Effector memory CD8-positive, alpha-beta T cell (primary cell): ENCODE measurements around the gene PLPP4.
"Not testable (repeated sequence)": the region's sequence is repeated elsewhere in the genome, so short reads cannot be mapped to it uniquely, and the experiment has no call there.

Experiments used
- ATAC-seq: fragments of 150-1000 bp; cut with Tn5 transposase; replicated peaks from 2 replicates; pipeline ENCODE4 v1.10.0; 2021; ENCODE audit warnings: mild to moderate bottlenecking, moderate library complexity
- DNase-seq, 3 experiments: peaks; one replicate each; pipeline ENCODE4 v3.0.0; 2021
- H3K27ac Mint-ChIP-seq, 2 donors: one replicate each; pipeline ENCODE4 v1.8.0; 2022; ENCODE audit warnings: mild to moderate bottlenecking in 2 of 2, mixed read lengths in 2 of 2, moderate library complexity in 2 of 2
- H3K27me3 Mint-ChIP-seq, 2 donors: one replicate each; pipeline ENCODE4 v1.8.0; 2022; ENCODE audit warnings: mixed read lengths in 2 of 2
- H3K36me3 Mint-ChIP-seq: one replicate; pipeline ENCODE4 v1.8.0; 2022; ENCODE audit warnings: mild to moderate bottlenecking, moderate library complexity, mixed read lengths; ENCODE audit not compliant: insufficient read depth
- H3K4me1 Mint-ChIP-seq, 2 donors: one replicate each; pipeline ENCODE4 v1.8.0; 2022; ENCODE audit warnings: low read depth in 2 of 2, mixed read lengths in 2 of 2
- H3K4me3 Mint-ChIP-seq, 2 donors: one replicate each; pipeline ENCODE4 v1.8.0; 2022; ENCODE audit warnings: mild to moderate bottlenecking in 2 of 2, mixed read lengths in 2 of 2, moderate library complexity in 2 of 2
- H3K9me3 Mint-ChIP-seq, 2 donors: one replicate each; pipeline ENCODE4 v1.8.0; 2022; ENCODE audit warnings: mixed read lengths in 2 of 2

PLPP4 gene

DNA sequence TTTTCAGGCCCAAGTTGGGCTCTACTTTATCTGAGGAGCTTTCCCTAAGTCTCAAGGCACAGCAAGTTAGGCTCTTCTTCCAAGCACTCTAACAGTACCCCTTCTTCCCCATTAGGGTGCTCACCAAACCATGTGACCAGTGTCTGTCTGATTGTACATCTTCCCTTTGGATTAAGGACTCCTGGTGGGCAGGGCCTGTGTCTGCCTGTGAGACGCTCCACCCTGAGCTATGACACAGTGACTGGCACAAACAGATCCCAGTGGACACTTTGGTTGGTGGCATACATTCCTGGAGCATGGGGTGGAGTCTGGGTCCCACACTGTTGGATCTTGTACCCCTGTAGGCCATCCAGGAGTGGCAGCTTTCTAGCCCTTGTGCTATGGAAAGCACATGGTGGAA, 23.8 kb downstream of the PLPP4 start:
- H3K9me3 Mint-ChIP-seq: peaks cover 0 to 7% of the 10 kb centered on the region in 2 donors
- peaks cover 14 to 24% of the 10 kb centered on the region in 2 donors for H3K27me3 Mint-ChIP-seq
- H3K4me3 Mint-ChIP-seq: no peak overlapping the region
- H3K36me3 Mint-ChIP-seq: no peaks in the 10 kb centered on the region
- DNase-seq (no peak), ATAC-seq (no peak)
- no peak overlapping the region for H3K27ac Mint-ChIP-seq
- H3K4me1 Mint-ChIP-seq: no peaks in the 10 kb centered on the region

DNA sequence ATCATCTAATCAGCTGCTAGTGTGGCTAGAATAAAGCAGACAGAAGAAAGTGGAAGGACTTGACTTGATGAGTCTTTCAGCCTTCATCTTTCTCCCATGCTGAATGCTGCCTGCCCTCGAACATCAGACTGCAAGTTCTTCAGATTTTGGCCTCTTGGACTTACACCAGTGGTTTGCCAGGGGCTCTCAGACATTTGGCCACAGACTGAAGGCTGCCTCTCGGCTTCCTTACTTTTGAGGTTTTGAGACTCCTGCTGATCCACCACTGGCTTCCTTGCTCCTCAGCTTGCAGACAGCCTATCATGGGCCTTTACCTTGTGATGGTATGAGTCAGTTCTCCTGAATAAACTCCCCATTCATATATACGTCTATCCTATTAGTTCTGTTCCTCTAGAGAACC, 26.0 kb downstream of the PLPP4 start:
- no peaks in the 10 kb centered on the region for H3K36me3 Mint-ChIP-seq
- no peak overlapping the region for H3K27ac Mint-ChIP-seq
- ATAC-seq (no peak), DNase-seq (no peak)
- no peak overlapping the region for H3K4me3 Mint-ChIP-seq
- H3K4me1 Mint-ChIP-seq: no peaks in the 10 kb centered on the region
- H3K27me3 Mint-ChIP-seq: peaks cover 8% of the 10 kb centered on the region in 2 donors
- H3K9me3 Mint-ChIP-seq: peaks cover 0 to 7% of the 10 kb centered on the region in 2 donors

DNA sequence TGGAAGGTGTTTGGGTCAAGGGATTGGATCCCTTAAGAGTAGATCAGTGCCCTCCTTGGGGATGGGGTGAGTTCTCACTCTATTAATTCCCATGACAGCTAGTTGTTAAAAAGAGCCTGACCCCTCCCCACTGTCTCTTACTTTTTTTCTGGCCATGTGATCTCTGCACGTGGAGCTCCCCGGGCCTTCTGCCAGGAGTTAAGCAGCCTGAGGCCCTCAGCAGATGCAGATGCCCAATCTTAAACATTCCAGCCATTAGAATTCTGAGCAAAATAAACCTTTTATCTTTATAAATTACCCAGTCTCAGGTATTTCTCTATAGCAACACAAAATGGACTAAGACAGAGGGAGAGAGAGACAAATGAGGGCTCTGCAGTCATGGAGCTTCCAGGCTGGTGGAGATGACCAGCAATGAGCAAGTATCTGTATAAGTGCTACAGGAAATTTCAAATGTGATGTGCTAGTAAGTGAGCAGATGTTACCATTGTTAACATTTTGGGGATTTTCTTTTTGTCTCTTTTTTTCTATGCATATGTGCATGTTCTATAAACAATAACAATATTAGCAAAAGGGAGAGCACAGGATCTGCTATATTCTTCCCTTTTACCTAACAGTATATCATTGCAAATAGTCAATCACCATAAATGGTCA, 26.7 kb downstream of the PLPP4 start:
- peaks cover 8% of the 10 kb centered on the region in 2 donors for H3K27me3 Mint-ChIP-seq
- peaks cover 0 to 7% of the 10 kb centered on the region in 2 donors for H3K9me3 Mint-ChIP-seq
- H3K4me3 Mint-ChIP-seq: no peak overlapping the region
- H3K4me1 Mint-ChIP-seq: no peaks in the 10 kb centered on the region
- ATAC-seq (no peak), DNase-seq (no peak)
- no peaks in the 10 kb centered on the region for H3K36me3 Mint-ChIP-seq
- H3K27ac Mint-ChIP-seq: no peak overlapping the region

DNA sequence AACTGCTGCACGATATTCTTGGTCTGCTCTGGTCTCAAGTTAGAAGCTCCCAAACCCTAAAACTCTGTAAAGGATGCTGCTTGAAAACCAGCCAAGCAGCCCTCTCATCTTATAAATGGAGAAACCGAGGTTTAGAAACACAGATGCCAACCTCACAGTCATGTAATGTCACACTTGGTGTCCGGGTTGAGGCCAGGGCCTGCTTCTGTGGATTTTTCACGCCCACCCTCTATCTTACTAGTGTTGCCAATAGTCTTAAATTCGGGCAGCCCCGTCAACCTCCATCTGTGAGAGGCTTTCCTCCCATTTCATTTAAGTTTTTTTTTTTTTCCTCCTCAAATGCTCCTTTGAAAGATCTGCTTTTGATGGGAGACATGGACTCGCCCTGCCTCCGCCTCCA, 28.9 kb downstream of the PLPP4 start:
- Mint-ChIP-seq H3K27me3 (peaks cover 0 to 8% of the 10 kb centered on the region in 2 donors), H3K9me3 (peaks cover 0 to 6% of the 10 kb centered on the region in 2 donors), H3K27ac (no peak overlapping the region), H3K4me1 (no peaks in the 10 kb centered on the region), H3K4me3 (no peak overlapping the region), H3K36me3 (no peaks in the 10 kb centered on the region)
- DNase-seq (no peak), ATAC-seq (no peak)

DNA sequence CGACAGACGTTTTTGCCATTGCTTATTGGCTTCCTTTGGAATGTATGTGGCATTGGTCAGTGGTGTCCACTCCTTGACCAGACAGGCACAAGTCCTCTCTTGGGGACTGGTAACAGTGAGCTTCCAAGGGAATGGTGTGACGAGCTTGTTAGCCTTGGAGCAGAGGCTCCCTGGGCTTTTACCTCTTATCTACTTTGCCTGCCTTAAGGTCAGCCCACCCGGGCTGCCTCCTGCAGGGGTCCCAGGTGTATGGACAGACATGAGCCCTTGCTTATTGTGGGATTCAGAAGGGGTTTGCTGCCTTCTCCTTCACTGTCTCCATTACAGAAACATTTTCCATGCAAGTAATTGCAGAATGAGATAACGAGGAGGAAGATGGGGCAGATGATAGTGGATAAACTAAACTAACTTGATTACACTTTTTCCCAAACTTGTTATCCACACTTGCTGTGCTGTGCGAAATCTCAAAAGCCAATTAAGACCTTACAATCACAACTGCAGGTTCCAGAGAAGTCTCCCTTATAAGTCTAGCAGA, 29.7 kb downstream of the PLPP4 start:
- DNase-seq (no peak), ATAC-seq (no peak)
- Mint-ChIP-seq H3K36me3 (no peaks in the 10 kb centered on the region), H3K9me3 (peaks cover 0 to 6% of the 10 kb centered on the region in 2 donors), H3K4me3 (no peak overlapping the region), H3K4me1 (no peaks in the 10 kb centered on the region), H3K27me3 (peaks cover 0 to 7% of the 10 kb centered on the region in 2 donors), H3K27ac (no peak overlapping the region)

DNA sequence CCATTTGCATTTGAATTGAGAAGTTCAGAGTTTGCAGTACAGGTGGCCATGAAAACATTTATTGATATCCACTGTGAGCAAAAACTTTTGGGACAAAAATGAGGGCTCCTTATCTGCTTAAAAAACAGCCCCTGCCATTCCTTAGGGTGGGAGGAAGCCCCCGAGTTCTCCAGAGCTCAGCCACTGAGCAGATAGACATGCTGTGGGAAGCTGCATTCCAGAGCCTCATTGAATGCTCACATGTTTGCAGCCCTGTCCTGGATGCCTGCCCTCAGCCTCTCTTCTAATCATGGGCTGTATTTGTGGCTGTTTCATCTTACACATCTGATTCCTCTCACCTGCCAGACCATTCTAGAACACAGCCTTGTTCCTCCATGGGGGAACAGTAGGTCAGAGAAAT, 33.3 kb downstream of the PLPP4 start:
- Mint-ChIP-seq H3K27me3 (peaks cover 6 to 11% of the 10 kb centered on the region in 2 donors), H3K4me1 (no peaks in the 10 kb centered on the region), H3K27ac (no peak overlapping the region), H3K36me3 (no peaks in the 10 kb centered on the region), H3K9me3 (no peaks in the 10 kb centered on the region), H3K4me3 (no peak overlapping the region)
- ATAC-seq: no peak
- DNase-seq: no peak

DNA sequence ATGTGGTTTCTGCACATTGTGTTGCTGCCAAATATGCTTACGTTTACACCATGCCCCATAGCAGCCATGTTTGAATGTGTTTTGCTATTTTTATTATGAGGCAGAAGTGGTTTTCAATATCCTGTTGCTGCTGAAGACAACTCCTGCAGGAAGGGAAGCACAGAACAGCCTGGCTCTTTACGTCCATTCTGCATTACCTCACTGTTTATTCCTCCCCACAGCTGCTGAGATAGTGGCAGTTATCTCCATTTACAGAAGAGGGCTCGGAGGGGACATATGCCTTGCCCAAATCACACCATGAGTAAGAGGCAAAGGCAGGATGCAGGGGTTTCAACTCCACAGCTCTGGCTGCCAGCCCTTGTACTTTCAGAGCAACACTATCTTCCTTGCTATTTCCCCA, 35.3 kb downstream of the PLPP4 start:
- H3K27me3 Mint-ChIP-seq: peaks cover 6 to 11% of the 10 kb centered on the region in 2 donors
- no peak overlapping the region for H3K27ac Mint-ChIP-seq
- H3K4me1 Mint-ChIP-seq: no peaks in the 10 kb centered on the region
- no peak for ATAC-seq
- no peaks in the 10 kb centered on the region for H3K36me3 Mint-ChIP-seq
- H3K9me3 Mint-ChIP-seq: no peaks in the 10 kb centered on the region
- no peak overlapping the region for H3K4me3 Mint-ChIP-seq
- no peak for DNase-seq

DNA sequence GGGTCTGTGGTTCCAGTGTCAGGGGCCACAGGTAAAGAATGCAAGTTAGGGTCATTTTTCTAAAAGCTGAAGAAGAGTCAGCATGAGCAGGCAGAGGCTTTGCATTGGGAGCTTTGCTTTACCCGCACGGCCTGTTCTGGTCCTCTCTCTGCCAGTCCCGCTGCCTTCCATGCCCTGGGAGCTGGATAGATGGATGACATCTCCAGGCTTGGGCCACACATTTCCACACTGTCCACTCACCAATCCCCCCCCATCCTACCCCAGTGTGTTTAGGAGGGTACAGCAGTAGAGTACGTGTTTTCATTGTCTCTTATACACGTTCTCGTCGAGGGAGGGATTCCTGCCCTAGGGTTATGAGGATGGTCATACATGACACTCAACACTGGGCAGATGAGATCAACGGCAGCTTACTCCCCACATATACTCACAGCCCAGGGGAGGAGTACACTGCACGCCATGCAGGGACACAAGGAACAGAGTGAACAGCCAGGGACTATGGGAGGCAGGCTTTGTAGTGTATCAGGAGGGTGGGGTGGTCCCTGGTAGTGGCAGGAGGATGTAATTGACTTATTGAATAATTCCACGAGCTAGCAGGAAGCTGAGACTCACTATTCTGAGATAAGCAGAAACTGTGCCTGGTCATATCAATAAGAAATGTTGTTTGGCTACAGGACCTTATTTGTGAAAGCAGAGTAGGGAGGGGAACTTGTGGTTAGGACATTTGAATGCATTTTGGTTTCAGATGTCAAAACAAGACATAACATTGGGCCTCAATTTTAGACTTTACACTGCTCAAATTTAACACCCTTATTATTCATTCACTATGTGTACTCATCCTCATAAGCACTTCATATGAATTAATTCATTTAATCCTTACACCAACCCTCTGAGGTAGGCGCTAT, 36.6 kb downstream of the PLPP4 start:
- Mint-ChIP-seq H3K27ac (peak overlapping the region in 1 of 2 donors; percentile 62), H3K9me3 (no peaks in the 10 kb centered on the region), H3K36me3 (no peaks in the 10 kb centered on the region), H3K4me3 (no peak overlapping the region), H3K4me1 (no peaks in the 10 kb centered on the region), H3K27me3 (peaks cover 6 to 11% of the 10 kb centered on the region in 2 donors)
- ATAC-seq (no peak), DNase-seq (no peak)

DNA sequence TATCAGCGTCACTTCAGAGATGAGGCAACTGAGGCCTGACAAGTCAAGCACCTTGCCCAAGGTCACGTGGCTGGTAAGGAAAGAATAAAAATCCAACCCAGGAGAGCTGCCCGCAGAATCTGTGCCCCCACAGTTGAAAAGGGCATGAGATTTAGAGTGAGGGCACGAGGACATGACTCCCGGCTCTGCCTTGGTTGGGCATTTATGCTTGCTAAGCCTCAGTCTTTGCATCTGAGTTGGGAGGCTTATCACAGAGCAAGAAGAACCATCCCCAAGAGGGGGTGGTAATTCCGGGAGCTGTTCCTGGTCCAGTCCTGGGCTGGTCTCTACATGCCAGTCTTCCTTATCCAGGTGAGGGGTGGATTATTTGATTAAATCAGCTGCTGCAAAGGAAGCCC, 37.3 kb downstream of the PLPP4 start:
- H3K27ac Mint-ChIP-seq: no peak overlapping the region
- no peak overlapping the region for H3K4me3 Mint-ChIP-seq
- no peaks in the 10 kb centered on the region for H3K4me1 Mint-ChIP-seq
- DNase-seq (no peak), ATAC-seq (no peak)
- H3K9me3 Mint-ChIP-seq: no peaks in the 10 kb centered on the region
- no peaks in the 10 kb centered on the region for H3K36me3 Mint-ChIP-seq
- peaks cover 6 to 11% of the 10 kb centered on the region in 2 donors for H3K27me3 Mint-ChIP-seq

DNA sequence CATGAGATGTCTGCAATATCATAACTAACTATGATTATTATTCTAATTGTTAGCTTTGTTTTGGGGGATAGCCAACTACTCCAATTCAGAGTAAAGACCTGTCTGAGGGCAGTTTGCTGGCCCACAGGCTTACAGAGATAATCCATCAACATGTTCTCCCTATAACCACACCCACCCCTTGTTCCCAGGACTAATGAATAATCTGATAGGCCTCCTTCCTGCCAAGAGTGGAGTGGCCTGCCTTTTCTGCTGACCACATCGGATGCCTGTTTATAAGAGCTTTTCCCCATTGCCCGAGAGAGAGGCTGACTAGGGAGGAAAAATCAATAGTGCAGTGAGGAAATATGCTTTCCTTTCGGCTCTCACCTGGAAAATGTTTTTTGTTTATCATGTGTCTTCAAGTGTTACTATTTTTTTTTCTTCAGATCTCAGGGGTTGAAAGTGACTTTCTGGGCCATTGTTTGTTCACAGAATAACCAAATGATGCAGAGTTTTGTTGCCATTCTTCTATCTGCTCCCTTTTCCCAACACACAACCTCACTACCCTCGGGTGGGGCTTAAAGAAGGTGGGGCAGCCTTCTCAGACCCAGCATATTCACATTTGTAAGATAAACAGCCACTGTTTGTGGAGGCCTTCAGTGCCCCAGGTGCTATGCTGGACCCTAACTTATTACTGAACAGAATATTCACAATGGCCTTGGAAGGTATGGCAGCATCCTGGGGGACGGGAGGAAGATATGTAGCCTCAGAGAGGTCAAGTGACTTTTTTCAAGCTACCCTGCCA, 38.4 kb downstream of the PLPP4 start:
- Mint-ChIP-seq H3K27ac (no peak overlapping the region), H3K4me3 (no peak overlapping the region), H3K36me3 (no peaks in the 10 kb centered on the region), H3K27me3 (peaks cover 6 to 20% of the 10 kb centered on the region in 2 donors), H3K4me1 (no peaks in the 10 kb centered on the region), H3K9me3 (peaks cover 0 to 6% of the 10 kb centered on the region in 2 donors)
- DNase-seq (no peak), ATAC-seq (no peak)

DNA sequence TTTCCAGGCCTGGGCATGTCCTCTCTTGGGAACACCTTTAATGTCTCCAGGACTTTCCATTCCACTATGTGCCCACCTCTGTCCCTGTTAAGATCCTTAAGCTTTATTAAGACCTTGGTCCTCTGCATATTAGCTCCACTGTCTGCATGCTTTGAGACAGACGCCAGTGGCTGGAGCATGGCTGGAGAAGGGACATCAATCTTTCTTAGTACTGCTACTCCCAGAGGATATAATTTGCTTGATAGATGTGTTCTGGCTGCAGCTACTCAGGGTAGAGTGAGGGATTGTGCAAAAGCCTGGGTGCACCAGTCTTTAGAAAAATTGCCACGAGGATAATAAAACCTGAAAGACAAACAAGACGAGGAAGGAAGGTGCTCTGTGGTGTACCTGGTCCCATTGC, 42.9 kb downstream of the PLPP4 start:
- peaks cover 9 to 11% of the 10 kb centered on the region in 2 donors for H3K27me3 Mint-ChIP-seq
- ATAC-seq (no peak), DNase-seq (no peak)
- no peak overlapping the region for H3K4me3 Mint-ChIP-seq
- no peaks in the 10 kb centered on the region for H3K4me1 Mint-ChIP-seq
- peaks cover 0 to 6% of the 10 kb centered on the region in 2 donors for H3K9me3 Mint-ChIP-seq
- H3K27ac Mint-ChIP-seq: no peak overlapping the region
- no peaks in the 10 kb centered on the region for H3K36me3 Mint-ChIP-seq

DNA sequence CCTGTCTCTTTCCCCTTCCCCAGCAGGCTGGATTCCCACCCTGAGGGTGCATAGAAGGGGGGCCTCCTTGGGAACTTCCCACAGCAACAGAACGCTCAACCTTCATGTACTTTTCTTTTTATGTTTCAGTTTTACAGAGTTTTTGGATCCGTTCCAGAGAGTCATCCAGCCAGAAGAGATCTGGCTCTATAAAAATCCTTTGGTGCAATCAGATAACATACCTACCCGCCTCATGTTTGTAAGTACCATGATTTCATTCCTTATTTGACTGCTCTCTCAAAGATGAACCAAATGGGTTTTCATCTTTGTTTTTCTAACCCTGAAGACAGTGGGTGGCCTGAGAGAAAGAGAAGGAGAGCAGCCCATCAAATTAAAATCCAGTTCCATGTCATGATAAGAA, 46.7 kb downstream of the PLPP4 start:
- Mint-ChIP-seq H3K36me3 (no peaks in the 10 kb centered on the region), H3K4me3 (no peak overlapping the region), H3K9me3 (peaks cover 0 to 6% of the 10 kb centered on the region in 2 donors), H3K27me3 (peaks cover 9 to 11% of the 10 kb centered on the region in 2 donors), H3K4me1 (no peaks in the 10 kb centered on the region), H3K27ac (no peak overlapping the region)
- DNase-seq (no peak), ATAC-seq (no peak)

DNA sequence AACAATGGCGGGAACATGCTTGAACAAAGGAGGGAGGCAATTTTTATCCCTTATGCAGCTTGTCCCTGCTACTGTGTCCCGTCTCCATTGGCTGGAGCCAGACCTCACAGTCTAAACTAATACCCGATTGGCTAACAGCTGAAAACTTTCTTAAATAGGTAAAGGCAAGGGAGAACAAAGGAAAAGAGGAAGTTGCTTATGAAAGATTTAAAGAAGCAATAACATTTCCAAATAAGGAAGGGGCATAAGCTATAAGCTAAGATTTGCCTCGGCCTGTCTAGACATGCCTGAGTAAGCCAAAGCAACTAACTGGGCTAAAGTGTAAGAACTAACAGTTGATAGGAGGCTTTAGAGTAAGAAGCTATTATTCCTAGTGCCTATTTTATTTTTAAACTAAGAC, 47.2 kb downstream of the PLPP4 start:
- DNase-seq, H3K36me3 Mint-ChIP-seq, H3K4me3 Mint-ChIP-seq, H3K4me1 Mint-ChIP-seq, ATAC-seq, H3K27ac Mint-ChIP-seq, H3K9me3 Mint-ChIP-seq: not testable (repeated sequence)
- H3K27me3 Mint-ChIP-seq: peaks cover 9 to 11% of the 10 kb centered on the region in 2 donors
